Activated CD4-positive, alpha-beta T cell treated with anti-CD3 and anti-CD28 coated beads, Interleukin-2, Interleukin-4, amounts not matched to agents 100 ng/mL and 50 ng/mL, durations not matched to agents 16 hours and 8 hours (primary cell): ENCODE results near the gene VIPR1.

Source experiments
- DNase-seq: peaks from one replicate; pipeline ENCODE4 v3.0.0-alpha.2; 2020; ENCODE audit warnings: low spot score

VIPR1 gene

DNA sequence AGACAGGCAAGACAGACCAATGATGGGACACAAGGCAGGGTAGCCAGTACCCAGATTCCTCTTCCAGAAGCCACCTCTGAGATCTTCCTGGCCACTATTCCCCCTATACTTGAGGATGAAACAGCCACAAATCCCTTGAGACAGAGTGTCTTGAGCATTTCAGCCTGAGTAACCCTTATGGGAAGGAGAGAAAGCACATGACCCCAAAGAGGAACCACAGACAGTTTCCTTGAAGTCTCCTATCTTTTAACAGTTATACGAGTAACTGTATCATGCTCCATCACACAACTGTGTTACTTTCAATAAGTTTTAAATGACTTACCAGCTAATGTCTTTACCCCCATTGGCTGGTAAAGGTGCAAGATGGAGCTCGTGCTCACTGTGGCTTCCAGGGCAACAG lies 9.3 kb downstream of the VIPR1 start:
- no peak for DNase-seq

DNA sequence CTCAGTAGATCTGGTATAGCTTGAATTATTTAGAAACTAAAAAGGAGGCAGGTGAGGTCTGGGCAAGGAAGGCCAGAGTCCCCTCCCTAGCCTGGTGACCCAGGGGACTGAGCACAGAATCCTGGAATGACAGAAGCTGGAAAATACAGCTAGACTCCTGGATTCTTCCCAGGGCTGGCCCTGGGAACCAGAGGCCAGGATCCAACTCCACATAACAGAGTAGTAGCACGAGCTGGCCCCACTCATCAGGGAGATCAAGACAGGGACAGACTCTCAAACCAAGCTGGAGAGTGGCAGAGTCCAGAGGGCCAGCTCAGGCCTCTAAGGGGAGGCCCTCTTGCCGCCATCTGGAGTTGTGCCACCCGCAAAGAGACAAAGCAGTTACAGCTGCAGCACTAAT lies 10.7 kb downstream of the VIPR1 start:
- DNase-seq: no peak

DNA sequence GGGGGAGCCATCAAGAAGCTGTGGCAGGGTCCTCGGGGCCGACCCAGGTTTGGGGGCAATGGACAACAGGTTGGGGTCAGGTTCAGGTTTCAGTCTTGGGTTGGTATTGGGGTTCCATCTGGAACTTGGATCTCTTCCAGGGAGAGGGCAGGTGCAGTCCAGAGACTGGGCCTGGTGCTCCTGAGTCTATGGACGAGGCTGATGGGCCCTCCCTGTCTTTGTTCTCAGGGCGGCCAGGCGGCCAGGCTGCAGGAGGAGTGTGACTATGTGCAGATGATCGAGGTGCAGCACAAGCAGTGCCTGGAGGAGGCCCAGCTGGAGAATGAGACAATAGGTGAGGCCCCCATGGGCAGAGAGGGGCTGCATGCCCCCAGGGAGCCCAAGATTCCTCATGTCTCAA lies 11.1 kb downstream of the VIPR1 start:
- DNase-seq: no peak

DNA sequence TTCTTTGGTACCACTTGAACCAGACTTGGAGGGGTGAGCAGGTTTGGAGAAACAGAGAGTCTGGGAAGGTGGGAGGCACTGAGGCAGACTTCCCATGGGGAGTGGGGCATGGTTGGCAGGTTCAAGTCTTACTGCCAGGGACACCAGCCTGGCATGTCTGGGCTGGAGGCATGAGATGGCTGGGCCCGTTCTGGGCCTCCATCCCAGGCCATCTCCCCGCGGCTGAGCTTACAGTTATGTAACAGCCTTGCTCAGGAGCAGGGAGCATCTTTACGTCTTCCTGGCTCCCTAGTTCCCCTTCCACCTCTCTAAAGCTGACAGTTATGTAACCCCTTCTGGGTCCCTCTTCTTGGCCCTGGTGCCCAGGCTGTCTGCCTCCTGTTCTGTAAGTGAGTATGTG lies 12.4 kb downstream of the VIPR1 start:
- DNase-seq: no peak

DNA sequence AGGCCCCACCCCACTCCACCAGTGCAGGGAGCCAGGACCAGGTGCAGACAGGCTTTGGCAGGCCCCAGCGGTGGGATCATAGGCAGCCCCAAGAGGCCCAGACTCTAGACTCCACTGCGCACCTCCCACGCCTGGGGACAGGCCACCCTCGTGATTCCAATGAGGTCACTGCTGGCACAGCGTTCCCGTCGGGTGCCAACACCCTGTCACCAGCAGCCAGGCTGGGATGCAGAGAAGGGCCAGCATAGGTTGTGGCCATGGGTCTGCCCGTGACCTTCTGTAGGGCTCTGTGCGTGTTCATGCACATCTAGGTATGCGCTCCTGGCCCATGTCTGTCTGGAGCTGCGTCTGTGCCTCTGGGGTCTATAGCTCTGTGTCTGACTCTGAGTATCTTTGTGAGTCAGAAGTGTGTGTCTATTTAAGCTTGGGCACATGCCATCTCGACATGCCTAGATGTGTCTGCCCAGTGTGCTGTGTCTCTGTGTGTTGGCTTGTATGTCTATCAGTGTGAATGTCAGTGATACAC lies 13.0 kb downstream of the VIPR1 start:
- DNase-seq: no peak

DNA sequence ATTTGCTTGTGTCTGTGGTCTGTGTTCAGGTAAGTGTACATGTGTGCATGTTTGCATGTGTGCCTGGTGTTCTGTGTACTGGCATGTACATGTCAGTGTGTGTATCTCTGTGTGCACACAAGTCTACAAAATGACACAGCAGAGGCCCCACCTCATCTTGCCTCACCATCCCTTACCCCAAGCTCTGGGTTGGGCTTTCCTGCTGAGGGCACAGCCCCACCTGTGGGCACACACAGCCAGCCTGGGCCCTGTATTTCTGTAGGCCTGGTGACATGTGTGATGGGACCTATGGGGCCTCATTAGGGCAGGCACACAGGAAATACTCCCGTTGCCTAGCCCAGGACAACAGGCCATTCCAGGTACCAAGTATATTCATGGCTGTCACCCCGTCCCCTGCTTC lies 13.5 kb downstream of the VIPR1 start:
- no peak for DNase-seq

DNA sequence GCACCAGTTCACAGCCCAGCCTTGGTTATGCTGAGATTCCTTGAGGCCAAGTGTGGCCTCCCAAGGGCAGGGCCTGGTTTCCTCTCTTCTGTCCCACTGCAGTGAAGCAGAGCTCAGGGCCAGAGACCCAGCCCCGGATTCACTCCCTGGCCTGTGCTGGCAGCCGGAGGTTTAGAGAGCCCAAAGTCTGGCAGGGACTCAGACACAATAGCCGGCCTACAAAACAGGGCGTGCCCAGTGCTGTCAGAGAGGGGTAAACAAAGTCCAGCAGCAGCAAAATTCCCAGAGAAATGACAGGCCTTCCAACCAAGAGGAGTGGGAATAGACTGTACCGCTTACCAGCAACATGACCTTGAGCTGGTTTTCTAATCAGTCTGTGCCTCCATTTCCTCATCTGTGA lies 14.0 kb downstream of the VIPR1 start:
- no peak for DNase-seq

DNA sequence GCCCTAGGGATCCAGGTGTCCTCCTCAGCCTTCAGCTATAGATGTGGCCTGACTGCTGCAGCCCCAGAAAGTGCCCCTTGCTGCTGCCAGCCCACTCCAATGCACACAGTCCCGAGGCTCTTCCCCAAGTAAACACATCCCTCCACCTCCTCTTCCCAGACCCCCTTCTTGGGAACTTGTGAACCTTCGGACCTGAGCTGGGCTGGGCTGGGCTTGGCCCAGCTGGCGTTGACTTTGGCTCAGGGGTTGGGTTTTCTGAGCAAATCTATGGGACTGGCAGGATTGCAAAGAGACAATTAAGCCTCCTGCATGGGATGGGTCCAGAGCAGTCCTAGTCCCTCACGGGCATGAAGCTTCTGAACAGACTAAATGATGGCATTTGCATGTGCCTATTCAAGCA lies 14.7 kb downstream of the VIPR1 start:
- no peak for DNase-seq

DNA sequence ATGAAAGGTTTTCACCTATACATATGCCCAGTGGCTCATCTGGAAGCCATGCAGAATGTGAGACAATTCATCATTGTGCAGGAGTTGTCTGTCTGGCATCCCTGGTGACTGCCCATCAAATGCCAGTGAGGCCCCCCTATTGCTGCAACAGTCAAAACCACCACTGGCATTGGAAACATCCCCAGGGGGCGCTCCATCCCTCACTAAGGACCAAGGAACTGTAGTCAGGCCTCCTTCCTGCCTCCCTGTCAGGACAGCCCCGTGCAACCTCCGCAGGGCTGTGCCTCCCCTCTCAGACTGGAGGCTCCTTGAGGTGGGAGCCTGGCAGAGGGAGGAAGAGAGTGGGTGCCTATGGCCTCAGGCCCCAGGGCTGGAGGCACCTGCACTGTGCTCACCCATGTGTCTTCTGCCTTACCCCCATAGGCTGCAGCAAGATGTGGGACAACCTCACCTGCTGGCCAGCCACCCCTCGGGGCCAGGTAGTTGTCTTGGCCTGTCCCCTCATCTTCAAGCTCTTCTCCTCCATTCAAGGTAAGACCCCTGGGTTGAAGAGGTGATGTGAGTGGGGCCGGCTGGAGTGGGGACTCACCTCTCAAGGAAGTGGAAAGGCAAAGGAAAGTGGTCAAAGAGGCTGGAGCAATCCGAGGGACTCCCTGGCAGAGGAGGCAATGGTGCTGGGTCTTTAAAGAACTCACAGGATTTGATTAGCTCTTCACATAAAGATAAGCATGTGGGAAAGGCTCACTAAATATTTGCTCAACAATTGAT lies 16.5 kb downstream of the VIPR1 start:
- DNase-seq: no peak

DNA sequence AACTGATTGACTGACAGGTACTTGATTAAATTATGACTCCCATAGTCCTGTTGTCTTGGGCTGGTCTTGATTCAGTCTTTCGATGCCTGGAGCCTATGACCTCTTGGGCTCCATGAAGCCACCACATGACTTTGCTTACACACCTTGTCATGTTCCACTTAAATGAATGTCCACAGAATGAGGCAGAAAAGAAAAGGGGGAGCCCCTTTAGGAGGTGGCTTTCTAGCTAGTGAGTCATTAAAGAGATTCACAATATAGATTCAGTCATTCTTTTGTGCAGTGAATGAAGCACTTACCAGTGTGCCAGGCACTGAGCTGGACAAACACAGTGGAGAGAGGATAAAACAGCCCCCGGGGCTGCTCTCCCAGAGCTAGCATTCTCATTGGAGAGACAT lies 17.1 kb downstream of the VIPR1 start:
- DNase-seq: no peak

DNA sequence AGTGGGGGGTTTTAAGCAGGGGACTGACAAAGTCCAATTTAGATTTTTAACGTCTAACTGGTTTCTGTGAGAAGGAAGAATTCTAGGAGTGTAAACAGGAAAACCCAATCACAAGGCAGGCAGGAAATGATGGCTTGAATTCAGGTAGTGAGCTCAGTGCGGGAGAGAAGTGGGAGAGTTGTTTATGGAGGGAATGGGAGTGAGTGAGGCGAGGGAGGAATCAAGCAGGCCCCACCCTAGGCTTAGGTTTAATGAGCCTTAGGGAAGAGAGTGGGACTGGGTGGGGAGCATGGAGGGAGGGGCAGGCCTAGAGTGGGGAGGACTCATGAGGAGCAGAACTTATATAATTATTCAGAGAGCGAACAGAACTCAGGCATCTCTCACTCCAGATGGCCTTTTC lies 17.9 kb downstream of the VIPR1 start:
- DNase-seq: no peak

DNA sequence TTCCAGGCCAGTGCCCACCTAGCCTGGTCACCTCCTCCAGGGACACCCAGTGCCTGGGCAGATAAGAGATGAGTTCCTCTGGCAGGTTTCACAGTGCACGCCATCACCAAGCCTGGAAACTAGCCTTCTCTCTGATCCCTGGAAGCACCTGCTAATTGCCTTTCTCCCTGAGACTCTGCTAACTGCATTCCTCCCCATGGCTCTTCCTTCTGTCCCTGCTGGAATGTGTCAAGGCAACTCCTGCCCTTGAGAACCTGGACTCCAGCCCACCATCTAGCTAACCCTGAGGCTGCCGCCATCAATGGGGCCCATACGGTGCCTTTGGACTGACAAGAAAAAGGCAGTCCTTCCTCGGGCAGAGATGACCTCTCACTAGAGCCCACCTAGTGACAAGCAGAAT lies 18.5 kb downstream of the VIPR1 start:
- DNase-seq: no peak

DNA sequence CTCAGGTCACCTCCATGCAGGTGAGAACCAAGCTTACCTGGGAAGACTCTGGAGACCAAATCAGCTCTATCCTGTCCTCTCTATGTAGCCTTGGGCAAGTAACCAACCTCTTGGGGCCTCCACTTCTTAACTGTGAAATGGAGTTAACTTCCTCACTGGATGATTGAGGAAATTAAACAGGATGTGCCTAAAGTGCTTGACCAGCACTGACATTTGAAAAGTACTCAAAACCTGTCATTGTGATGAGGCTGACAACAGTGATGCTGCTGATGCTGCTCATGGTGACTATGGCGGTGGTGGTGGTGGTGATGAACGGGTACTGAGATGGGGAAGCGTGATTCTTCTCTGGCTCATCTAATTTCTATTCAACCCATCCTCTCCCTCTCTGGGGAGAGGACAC lies 22.3 kb downstream of the VIPR1 start:
- DNase-seq: no peak

DNA sequence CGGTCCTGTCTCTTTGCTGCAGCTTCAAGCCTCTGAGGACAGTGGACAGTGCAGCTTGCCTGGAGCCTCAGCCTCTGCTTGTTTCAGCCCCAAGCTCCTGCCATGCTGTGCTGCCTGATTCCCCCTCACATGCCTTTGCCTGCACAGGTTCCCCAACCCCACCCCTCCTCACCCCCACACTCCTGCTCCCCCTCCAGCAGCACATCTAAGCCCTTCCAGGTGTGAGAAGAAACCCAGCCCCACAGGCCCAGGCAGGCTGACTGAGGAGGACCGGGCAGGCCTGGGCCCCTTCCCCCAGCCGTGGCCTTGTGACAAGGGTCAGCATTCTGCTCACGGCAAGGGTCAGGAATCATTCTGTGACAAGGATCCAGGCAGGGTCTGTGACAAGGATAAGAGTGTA lies 22.8 kb downstream of the VIPR1 start:
- DNase-seq: no peak

DNA sequence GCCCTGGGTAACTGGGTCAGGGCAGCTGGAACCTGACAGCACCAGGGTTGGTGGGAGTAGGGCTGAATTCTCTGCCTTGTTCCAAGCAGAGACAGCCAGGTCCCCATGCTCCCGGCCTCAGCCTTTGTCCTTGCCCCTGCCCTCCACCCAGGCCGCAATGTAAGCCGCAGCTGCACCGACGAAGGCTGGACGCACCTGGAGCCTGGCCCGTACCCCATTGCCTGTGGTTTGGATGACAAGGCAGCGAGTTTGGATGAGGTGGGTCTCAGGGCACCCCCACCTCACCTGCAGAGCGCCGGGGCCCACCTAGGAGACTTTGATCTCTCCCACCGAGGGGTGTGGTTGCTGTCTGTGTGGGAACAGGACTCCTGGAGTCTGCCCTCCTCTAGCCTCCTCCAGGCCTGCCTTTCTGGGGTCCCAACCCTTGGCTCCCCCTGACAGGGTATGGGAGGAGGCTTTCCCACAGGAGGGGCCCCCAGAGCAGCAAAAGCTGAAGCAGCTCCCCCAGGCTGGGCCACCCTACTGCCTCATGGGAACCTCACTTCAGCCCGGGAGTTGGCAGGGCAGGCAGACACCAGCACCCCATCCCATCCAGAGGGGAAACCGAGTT lies 23.4 kb downstream of the VIPR1 start:
- DNase-seq: no peak

DNA sequence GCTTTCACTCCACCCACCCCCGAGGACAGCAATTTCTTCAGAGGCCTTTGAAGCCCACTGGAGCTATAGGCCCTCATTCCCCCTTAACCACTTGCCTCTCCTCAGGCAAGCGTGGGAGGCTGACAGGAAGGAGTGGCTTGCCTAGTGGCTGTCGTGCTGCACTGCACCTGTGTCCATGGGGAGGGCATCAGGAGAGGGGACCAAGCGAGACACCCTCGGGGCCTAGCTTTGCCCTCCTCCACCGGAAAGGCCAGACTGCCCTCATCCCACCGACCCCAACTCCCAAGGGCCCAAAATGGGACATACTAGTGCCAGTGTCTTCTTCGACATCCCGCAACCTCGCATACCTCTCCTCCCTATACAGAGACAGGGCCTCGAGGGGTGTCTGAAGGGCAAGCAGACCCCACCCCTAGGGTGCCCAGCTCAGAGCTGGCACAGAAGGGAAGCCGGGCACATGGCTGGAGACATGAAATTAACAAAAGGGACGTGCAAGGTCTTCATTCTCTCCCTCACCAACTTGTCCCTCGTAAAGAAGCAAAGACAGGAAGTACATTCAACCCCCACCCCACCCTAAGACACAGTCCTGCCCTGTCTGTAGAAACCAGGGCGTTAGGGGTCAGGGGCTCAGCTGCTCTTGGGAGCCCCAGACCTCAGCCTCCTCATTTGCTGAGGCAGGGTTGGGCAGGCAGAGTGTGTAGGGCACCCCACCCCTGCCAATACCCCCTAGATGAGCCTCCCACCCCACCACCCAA lies 24.3 kb downstream of the VIPR1 start:
- no peak for DNase-seq

DNA sequence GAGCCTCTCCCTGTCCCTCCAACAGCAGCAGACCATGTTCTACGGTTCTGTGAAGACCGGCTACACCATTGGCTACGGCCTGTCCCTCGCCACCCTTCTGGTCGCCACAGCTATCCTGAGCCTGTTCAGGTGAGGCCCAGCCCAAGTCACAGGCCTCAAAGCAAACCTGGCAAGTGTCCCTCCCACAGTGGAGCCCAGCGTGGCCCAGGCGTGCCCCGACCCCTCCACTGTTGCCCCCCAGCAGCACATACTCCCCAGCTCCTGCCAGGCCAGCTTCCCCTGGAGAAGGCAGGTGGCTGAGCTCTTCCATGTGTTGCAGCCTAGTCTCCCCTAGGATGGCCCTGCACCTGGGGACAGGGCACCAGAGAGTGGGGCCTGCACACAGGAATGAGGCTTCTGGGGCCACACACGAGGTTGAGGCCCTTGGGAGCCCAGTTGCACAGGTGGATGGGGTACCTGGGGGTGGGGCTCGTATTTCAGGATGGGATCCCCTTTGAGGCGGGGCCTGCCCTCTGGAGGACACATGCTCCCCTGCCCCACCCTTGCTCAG lies 25.0 kb downstream of the VIPR1 start:
- no peak for DNase-seq

DNA sequence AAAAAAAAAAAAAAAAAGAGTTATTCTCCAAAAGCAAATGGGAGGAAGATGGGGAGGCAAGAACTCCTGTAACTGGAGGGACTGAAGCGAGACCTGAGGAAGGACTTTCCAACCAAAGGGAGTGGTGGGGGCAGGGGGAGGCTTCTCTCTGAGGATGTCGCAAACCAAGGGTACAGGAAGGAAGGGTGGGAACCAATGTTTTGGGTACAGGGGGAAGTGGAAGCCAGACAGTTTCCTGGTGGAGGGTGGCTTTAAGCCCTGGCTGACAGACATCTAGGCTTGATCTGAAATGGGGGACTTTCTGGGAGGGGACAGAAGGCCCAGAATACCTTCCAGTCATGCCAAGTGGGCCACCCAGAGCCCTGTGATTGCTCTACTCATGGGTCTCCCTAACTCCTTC lies 27.0 kb downstream of the VIPR1 start:
- DNase-seq: no peak

DNA sequence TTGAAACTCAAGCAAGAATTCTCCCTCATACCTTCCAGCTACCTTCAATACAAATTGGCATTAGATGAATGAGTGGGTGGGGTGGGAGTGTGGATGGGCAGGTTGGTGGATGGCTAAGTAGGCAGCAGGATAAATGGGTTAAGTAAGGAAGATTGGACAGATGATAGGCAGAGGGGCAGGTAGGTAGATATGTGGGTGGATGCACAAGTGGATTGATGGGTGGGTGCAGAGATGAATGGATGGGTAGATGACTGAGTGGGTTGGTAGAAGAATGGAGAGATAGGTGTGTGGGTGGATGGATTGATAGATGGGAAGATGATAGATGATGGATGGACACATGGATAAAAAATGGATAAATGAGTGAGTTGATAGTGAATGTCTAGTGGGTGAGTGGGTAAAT lies 27.6 kb downstream of the VIPR1 start:
- DNase-seq: no peak

DNA sequence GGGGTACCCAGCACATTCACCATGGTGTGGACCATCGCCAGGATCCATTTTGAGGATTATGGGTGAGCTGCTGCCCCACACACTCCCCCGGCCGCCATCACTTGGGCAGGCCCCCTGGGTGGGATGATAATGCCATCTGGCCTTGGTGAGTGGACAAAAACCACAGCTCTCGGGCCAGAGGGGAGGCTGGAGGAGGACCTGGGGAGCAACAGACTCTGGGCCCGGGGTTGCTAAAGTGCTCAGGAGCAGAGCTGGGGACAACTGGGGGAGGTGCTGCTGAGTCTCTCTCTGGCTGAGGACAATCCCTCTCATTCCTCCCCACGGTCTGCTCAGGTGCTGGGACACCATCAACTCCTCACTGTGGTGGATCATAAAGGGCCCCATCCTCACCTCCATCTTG lies 29.0 kb downstream of the VIPR1 start:
- DNase-seq: no peak

DNA sequence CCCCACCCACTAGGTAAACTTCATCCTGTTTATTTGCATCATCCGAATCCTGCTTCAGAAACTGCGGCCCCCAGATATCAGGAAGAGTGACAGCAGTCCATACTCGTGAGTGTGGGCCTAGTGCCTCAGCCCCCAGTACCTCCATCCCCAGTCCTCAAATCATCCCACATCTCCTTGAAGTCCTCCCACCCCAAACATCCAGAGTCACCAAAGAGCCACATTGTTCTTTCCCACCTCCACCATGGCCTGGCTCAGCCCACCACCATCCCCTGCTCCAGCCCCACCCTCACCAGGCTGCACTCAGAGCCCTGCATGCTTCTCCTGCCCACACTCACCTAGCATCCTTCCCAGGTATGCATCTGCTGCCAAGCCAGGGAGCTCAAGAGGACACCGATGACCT lies 29.8 kb downstream of the VIPR1 start:
- DNase-seq: no peak

DNA sequence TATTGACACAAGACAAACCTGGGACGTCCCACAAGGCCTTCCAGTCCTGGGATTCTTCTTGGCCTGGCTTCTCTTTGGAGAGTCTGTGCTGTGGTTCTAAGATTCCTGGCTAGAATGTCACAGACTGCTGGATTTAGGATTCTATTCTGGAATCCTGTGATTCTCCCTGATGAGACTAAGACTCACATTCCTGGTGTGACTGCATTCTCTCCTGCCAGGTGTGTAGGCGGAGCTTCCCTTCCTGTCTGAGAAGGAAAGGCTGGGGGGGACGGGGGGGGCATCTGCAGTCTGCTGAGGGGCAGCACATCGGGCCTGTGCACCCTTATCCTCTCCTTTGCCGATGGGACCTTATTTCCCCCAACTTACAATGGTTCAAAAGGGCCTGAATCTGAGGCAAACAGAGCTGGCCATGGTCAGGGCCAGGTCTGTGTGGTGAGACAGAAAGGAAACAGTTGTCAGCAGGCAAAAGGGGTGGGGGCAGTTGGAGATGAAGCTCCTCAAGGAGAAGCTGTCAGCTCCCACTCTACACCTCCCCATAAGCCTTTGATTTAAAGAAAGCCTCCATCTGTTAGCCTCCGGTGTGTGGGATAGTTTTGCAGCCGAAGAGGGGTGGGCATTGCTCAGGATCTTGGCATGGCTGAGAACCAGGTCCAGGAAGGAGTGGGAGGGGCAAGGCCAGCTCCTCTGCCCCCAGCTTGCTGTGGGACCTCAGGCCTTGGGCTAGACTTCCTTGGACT lies 30.9 kb downstream of the VIPR1 start:
- no peak for DNase-seq
